Smooth muscle cell of bladder (primary cell): Measurements from ENCODE around the gene C16orf82. TPM values are rescaled to one million over a fixed set of nuclear protein-coding genes. Genes with fewer than 3 reads are reported as not detected.

ENCODE experiments used
- total RNA-seq: library from RNA; depleted of rRNA; stranded (reverse); fragments of >200 nt; gene quantifications from 2 replicates; pipeline ENCODE4 v1.2.3, GENCODE V29; 2014

C16orf82 gene
- total RNA-seq = not detected in 2 replicates

GRCh38 chr16:27066668-27067537, at the start of gene C16orf82:
TSS of gene C16orf82 (plus strand) at chr16:27066927.

Other genes starting within 250 kb of the C16orf82 start
- gene KDM8, start 136.6 kb downstream of the C16orf82 start, total RNA-seq = 2.2 and 2.3 TPM in 2 replicates
- gene NSMCE1, start 201.8 kb downstream of the C16orf82 start, total RNA-seq = 130 and 165 TPM in 2 replicates
- 52.1 and 73.3 TPM in 2 replicates for gene IL4R, start 247.0 kb downstream of the C16orf82 start, total RNA-seq